ENCODE data around the gene FAM25G. TPM values are rescaled to one million over a fixed set of nuclear protein-coding genes. Genes with fewer than 3 reads are reported as not detected.
A peak's percentile ranks its signal among the peaks of the same experiment; 100 is the strongest.
"Not testable (repeated sequence)": the region's sequence is repeated elsewhere in the genome, so short reads cannot be mapped to it uniquely, and the experiment has no call there.

Gene FAM25G
- not detected for total RNA-seq
- polyA plus RNA-seq = not detected
- long read RNA-seq, donor 1 = 0 reads
- long read RNA-seq, donor 2 = 0 reads
- long read RNA-seq, donor 3 = 0 reads

DNA sequence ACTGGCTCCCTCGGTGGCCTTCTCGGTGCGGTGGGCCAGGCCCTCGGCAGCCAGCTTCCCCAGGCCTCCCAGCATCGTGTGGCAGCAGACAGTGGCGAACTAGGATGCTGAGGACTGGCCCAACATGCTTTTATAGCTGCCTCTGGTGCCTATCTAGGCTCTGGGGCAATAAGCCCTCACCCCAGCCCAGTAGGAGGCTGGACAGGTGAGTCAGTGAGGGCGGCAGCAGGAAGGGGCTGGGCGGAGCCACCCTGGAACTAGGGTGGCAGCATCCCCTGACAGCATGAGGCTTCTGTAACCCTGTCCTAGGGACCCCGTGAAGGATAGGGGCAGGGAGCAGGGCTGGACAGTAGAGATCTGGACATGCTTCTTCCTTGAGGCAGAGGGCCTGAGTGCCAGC is at the start of gene FAM25G:
Gene FAM25G, minus strand, starts transcription at position 101 of the 400 bp plus-strand sequence. Its CDS starts 26 bp downstream, at position 75.
- H3K27ac ChIP-seq; DNase-seq; H3K9me3 ChIP-seq; intact Hi-C loops (cut with DNase I); H3K4me1 ChIP-seq; H3K4me3 ChIP-seq; ATAC-seq; H3K36me3 ChIP-seq; H3K27me3 ChIP-seq: not testable (repeated sequence)
- 92 to 93% methylated on average over 6 to 8 of the region's 9 CpGs; no CpG with 5 or more reads in 2 of the 4 donors for WGBS, 4 donors

DNA sequence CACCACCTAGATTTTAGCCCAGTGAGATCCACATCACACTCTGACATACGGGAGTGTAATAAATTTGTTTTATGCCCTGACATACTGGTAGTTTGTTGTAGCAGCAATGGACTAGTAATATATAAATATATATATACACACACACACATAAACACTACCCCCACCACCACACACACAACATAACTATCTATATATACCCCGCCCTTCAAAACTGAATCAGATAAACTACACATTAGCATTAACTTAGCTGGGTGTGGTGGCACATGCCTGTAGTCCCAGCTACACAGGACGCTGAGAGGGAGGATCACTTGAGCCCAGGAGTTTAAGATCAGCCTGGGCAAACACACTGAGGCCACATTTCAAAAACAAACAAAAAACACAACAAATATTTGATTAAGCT is 44.9 kb upstream of the FAM25G start:
- 78 to 98% (median 92%) methylated on average over 1 to 3 of the region's 3 CpGs; no CpG with 5 or more reads in 1 of the 4 donors for WGBS, 4 donors
- H3K9me3 ChIP-seq; H3K36me3 ChIP-seq; DNase-seq; H3K27me3 ChIP-seq; intact Hi-C loops (cut with DNase I); ATAC-seq; H3K27ac ChIP-seq; H3K4me3 ChIP-seq; H3K4me1 ChIP-seq: not testable (repeated sequence)

GRCh38 chr10:47523475-47523874 is 32.0 kb upstream of the FAM25G start, which contains the start of gene AGAP9:
AGAP9 (minus strand) TSS chr10:47523638; CDS start chr10:47523526, 112 bp downstream.
- DNase-seq; ATAC-seq; H3K36me3 ChIP-seq; H3K9me3 ChIP-seq; H3K4me3 ChIP-seq; intact Hi-C loops (cut with DNase I); H3K27ac ChIP-seq; H3K27me3 ChIP-seq; H3K4me1 ChIP-seq: not testable (repeated sequence)
- no CpG with 5 or more reads among the region's 20 CpGs for WGBS, 4 donors

GRCh38 chr10:47502313-47502712 is 10.8 kb upstream of the FAM25G start:
- intact Hi-C loops (cut with DNase I); H3K9me3 ChIP-seq; DNase-seq; ATAC-seq; H3K4me3 ChIP-seq; H3K4me1 ChIP-seq; H3K27ac ChIP-seq; H3K27me3 ChIP-seq: not testable (repeated sequence)
- WGBS, 4 donors = 53 to 94% (median 83%) methylated on average over 3 to 9 of the region's 9 CpGs
- H3K36me3 ChIP-seq = peaks cover 0 to 13% (median 0%) of the 10 kb centered on the region in 9 donors

DNA sequence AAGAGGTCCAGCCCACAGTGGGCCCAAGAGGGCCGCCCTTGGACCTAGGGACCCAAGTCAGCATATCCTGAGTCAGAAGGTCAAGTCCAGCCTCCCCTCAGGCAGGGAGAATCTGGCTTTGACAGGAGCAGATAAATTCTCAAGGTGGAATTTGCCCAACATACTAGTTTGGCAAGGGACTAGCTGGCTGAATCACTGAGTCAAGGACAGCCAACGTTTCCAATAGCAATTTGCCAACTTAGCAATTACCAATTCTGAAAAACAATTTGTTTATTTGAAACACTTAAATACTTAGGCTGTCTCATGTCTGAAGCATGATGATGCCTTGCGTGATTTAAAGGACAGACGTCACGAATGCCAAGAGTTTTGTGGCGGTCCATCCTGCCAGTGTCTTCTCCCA is 2.7 kb upstream of the FAM25G start:
- WGBS, 4 donors = 30 to 33% methylated on average over 1 of the region's 6 CpGs; no CpG with 5 or more reads in 2 of the 4 donors
- H3K36me3 ChIP-seq; H3K4me1 ChIP-seq; DNase-seq; H3K4me3 ChIP-seq; intact Hi-C loops (cut with DNase I); H3K27ac ChIP-seq; ATAC-seq; H3K27me3 ChIP-seq; H3K9me3 ChIP-seq: not testable (repeated sequence)

- H3K36me3 ChIP-seq; H3K27ac ChIP-seq; H3K4me1 ChIP-seq; ATAC-seq; DNase-seq; H3K9me3 ChIP-seq; intact Hi-C loops (cut with DNase I); H3K4me3 ChIP-seq; H3K27me3 ChIP-seq: not testable (repeated sequence)
- 87 to 95% methylated on average over 3 of the region's 7 CpGs; no CpG with 5 or more reads in 2 of the 4 donors for WGBS, 4 donors
Measured at GRCh38 chr10:47489630-47490029, 1.9 kb downstream of the FAM25G start.

GRCh38 chr10:47485943-47486342 is 5.6 kb downstream of the FAM25G start:
- H3K4me3 ChIP-seq; H3K27me3 ChIP-seq; H3K9me3 ChIP-seq; ATAC-seq; H3K4me1 ChIP-seq; intact Hi-C loops (cut with DNase I); H3K27ac ChIP-seq; DNase-seq; H3K36me3 ChIP-seq: not testable (repeated sequence)
- WGBS, 4 donors = 49 to 65% (median 60%) methylated on average over 1 to 3 of the region's 4 CpGs

GRCh38 chr10:47484786-47485185 is 6.7 kb downstream of the FAM25G start:
- H3K27me3 ChIP-seq; H3K9me3 ChIP-seq; intact Hi-C loops (cut with DNase I); H3K36me3 ChIP-seq; H3K27ac ChIP-seq; H3K4me3 ChIP-seq; H3K4me1 ChIP-seq; ATAC-seq; DNase-seq: not testable (repeated sequence)
- WGBS, 4 donors = 89 to 94% (median 93%) methylated on average over 1 to 11 of the region's 11 CpGs

GRCh38 chr10:47483923-47484322 is 7.6 kb downstream of the FAM25G start, which contains the start of gene ANXA8:
ANXA8 (minus strand) TSS chr10:47484115; CDS start chr10:47483933, 182 bp downstream.
- intact Hi-C loops (cut with DNase I); H3K27ac ChIP-seq; H3K9me3 ChIP-seq; H3K27me3 ChIP-seq; H3K4me3 ChIP-seq; H3K36me3 ChIP-seq; H3K4me1 ChIP-seq; DNase-seq: not testable (repeated sequence)
- peak in 3 of 4 donors; percentile 14 to 45 (median 38) for ATAC-seq
- 85 to 100% (median 87%) methylated on average over 3 to 8 of the region's 11 CpGs for WGBS, 4 donors

DNA sequence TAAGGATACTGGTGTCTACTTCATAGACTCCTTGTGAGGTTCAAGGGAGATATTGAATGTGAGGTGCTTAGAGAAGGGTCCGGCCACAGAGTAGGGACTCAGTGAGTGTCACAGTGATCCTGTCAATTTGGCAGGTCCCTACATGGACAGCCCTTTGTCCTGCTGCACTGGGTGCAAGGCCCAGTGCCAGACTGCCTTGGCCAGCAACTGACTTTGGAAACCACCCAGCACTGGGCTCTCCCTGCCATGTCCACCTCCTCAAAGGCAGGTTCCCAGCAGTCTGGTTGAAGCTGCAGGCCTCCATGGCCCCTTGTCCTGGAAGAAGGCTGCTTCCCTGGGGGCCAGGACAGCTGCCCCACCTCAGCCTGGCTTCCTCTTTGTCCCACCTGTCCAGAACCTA is 9.1 kb downstream of the FAM25G start:
- intact Hi-C loops (cut with DNase I); H3K27ac ChIP-seq; H3K4me1 ChIP-seq; DNase-seq; H3K36me3 ChIP-seq; H3K4me3 ChIP-seq; H3K9me3 ChIP-seq; H3K27me3 ChIP-seq: not testable (repeated sequence)
- peak; percentile 77 to 82 (median 82) for ATAC-seq
- WGBS, 4 donors = no CpG with 5 or more reads among the region's 1 CpG

DNA sequence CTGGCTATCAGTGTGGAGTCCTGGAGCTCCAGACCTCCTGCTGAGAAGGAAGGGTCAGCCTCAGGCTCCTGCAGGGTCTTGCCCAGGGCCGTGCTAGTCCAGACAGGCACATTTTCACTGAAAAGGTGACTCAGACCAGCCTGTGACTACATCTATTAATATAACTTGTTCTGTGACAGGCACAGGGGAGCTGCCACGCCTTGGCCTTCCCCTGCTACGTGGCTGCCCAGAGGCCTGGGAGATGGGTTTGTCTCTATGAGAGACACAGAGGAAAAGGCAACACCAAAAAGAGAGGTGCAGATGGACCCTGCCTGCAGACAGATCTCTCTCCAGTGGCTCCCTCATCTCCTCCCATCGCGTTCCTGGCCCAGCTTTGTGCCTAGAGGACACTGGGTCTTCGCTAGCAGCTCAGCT is 9.7 kb downstream of the FAM25G start:
- H3K9me3 ChIP-seq; DNase-seq; intact Hi-C loops (cut with DNase I); H3K27ac ChIP-seq; H3K4me3 ChIP-seq; H3K4me1 ChIP-seq; H3K27me3 ChIP-seq; H3K36me3 ChIP-seq: not testable (repeated sequence)
- peak in 3 of 4 donors; percentile 41 to 62 (median 47) for ATAC-seq
- WGBS, 4 donors = 73 to 89% (median 83%) methylated on average over 3 to 5 of the region's 6 CpGs; no CpG with 5 or more reads in 1 of the 4 donors
